ENCODE results near the gene TBC1D25.

Gene TBC1D25

GRCh38 chrX:48569958-48570357 lies 30.4 kb downstream of the TBC1D25 start:
- DNase-seq: peak; percentile 89

- DNase-seq: no peak
Measured at GRCh38 chrX:48573690-48574269, 34.3 kb downstream of the TBC1D25 start.

GRCh38 chrX:48574270-48575266 lies 35.1 kb downstream of the TBC1D25 start, which contains the start of gene RBM3:
TSS of gene RBM3 (plus strand) at chrX:48574484. CDS start at chrX:48575181, 697 bp downstream.
- peak; percentile 96 for DNase-seq

- no peak for DNase-seq
Measured at GRCh38 chrX:48575642-48576041, 36.1 kb downstream of the TBC1D25 start.

DNA sequence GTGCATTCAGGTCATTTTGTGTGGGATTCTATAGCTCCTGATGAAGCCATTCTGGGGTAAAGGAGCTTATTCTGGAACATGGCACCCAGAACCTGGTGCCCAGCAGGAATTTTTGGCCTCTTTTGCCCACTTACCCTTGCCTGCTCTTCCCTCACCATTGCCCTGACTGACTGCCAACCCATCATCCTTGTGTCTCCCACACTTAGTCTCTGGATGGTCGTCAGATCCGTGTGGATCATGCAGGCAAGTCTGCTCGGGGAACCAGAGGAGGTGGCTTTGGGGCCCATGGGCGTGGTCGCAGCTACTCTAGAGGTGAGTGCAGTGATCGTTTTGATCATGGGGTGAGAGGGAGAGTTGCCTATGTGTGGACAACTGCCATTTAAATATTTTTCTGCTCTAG lies 36.6 kb downstream of the TBC1D25 start:
- DNase-seq: no peak

- DNase-seq: no peak
Measured at GRCh38 chrX:48578661-48579128, 39.2 kb downstream of the TBC1D25 start.

- DNase-seq: no peak
Measured at GRCh38 chrX:48579259-48579658, 39.7 kb downstream of the TBC1D25 start.

DNA sequence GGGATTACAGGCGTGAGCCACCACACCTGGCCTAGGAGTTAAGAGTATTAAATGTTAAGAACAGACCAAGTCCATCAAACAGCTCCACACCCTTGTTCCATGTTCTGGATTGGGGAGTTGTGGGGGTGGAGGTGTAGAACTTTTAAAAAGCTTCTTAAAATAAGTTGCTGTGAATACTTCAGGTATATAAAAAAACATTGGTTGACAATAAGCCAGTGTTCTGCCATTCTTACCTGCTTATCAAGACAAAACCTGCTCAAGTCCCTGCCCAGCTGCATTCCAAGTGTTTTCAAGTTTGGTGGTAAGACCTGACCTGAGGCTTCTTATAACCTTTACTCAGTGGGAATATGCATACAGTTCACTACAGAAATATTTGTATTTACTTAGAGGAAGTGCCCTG lies 41.1 kb downstream of the TBC1D25 start:
- no peak for DNase-seq

DNA sequence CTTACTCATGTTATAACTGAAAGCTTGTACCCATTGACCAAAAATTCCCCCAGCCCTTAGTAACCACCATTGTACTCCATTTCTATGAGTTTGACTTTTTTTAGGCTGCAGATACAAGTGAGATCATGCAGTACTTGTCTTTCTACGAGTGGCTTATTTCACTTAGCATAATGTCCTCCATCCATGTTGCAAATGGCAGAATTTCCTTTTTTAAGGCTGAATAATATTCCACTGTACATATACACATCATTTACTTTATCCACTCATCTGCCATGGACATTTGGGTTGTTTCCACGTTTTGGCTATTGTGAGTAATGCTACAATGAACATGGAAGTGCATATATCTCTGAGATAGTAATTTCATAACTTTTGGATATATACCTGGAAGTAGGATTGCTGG lies 45.2 kb downstream of the TBC1D25 start:
- no peak for DNase-seq

DNA sequence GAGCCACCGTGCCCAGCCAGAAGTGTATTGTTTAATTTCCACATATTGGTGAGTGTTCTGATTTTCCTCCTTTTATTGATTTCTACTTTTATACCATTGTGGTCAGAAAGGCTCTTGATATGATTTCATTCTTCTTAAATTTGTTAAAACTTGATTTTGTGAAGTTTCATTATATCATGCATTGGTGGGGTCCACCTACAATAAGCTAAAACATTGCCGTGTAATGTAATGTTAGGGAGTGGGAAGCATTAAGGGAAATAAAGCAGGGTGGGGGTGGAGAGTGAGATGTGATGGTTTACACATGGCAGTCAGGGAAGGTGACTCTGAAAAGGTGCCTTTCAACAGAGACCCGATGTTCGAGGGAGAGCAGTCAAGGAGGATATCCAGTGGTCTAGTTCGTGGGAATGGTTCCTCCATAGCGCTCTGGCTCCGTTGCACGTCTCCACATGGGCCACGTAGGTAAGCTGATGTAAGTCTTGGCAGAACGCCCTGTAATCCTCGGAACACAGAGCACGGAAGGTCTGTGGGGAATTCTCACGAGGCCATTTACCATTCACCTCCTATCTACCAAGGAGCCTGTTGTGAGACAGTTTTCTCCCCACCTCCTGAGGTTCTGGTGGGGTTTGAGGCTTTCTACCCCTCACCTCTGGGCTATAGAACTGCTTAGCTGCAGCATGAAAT lies 50.1 kb downstream of the TBC1D25 start:
- no peak for DNase-seq

DNA sequence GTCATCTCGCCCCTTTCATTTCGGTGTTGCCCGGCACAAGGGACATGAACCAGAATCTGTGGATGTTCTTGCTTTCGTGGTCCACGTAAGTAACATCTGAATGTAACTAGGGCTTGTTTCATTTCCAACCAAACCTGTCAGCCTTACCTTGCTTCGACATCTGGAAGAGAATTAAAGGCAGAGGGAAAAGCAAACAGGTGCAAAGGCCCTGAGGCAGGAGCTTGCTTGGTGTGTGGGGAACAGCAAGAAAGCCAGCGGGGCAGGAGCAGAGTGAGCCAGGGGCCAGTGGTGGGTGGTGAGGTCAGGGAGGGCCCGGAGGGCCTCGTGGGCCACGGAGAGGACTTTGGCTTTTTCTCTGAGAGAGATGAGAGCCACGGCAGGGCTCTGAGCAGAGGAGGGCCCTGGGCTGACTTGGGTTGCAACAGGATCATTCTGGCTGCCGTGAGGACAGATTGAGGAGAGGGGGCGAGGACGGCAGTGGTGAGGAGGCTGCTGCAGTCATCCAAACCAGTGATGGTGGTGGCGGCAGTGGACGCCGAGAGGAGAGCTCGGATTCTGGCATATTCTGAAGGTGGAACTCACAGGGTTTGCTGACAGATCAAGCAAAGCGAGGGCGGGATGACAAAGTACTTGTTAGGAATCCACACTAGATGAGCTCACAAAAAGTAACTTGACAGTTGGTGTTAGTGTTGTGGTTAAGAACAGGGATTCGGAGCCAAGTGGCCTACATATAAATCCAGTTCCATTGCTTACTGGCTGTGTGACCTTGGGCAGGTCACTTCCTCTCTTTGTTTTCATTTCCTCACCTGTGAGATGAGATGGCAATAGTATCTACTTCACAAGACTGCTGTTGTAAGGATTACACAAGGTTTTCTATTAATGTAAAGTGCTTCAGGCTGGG lies 50.9 kb downstream of the TBC1D25 start:
- no peak for DNase-seq

GRCh38 chrX:48591255-48591791 lies 51.8 kb downstream of the TBC1D25 start:
- DNase-seq: no peak

DNA sequence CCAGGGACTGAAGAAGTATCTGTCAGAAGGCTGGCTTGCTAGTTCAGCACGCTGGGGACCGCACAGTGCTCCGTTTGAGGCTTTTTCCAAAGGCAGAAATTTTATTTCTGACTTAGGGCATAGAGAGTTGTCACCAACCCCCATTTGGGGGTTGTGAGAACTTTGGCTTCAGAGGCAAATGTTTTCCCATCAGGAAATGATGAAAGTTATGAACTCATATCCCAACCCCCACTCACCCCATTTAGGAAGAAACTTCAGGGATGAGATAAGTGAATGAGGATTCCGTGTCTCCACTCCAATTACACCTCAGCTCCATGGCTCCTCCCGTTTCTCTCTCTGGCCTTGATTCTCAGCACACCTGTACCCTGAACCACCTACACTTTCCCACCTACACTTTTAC lies 53.5 kb downstream of the TBC1D25 start:
- no peak for DNase-seq

DNA sequence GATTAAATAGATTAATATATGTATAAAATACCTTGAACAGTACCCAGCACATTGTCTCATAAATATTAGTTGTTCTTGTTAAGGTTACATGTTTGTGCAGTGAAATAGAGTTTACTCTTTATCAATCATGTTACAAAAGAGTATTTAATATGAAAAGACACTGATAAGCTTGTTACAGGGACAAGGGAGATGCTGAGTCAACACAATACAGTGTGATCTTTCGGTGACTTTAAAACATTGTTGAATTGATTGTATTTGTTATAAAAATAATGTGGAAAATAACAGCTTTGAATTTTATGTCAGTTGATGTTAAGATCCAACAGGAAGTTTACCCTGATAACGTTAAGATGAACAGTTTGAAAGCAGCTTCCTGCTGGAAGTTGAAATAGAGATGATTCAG lies 56.4 kb downstream of the TBC1D25 start:
- no peak for DNase-seq

- peak; percentile 94 for DNase-seq
Measured at GRCh38 chrX:48597353-48598264, 58.1 kb downstream of the TBC1D25 start, which contains the start of gene WDR13. TSS of gene WDR13 (plus strand) at chrX:48597492. CDS start at chrX:48597997, 505 bp downstream.

GRCh38 chrX:48598614-48599013 lies 59.1 kb downstream of the TBC1D25 start:
- no peak for DNase-seq

DNA sequence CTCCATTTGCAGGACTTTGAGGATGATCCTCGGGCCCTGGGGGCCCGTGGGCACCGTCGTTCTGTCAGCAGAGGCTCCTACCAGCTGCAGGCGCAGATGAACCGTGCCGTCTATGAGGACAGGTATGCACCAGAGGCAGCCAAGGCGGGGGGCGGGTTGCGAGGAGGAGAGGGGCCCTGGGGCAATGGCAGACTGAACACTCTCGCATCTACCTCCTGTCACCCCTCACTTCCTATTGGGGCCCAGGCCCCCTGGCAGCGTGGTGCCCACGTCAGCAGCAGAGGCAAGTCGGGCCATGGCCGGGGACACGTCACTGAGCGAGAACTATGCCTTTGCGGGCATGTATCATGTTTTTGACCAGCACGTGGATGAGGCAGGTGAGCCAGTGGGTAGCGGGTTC lies 59.8 kb downstream of the TBC1D25 start:
- no peak for DNase-seq

DNA sequence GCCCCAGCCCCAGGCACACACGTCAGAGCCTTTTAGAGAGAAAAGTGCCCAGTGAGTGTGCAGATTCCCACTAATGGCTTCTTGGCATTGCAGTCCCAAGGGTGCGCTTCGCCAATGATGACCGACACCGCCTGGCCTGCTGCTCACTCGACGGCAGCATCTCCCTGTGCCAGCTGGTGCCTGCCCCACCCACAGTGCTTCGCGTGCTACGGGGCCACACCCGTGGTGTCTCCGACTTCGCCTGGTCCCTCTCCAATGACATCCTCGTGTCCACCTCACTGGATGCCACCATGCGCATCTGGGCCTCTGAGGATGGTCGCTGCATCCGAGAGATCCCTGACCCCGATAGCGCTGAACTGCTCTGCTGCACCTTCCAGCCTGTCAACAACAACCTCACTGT lies 60.7 kb downstream of the TBC1D25 start:
- no peak for DNase-seq

GRCh38 chrX:48601741-48602394 lies 62.4 kb downstream of the TBC1D25 start:
- no peak for DNase-seq

- DNase-seq: no peak
Measured at GRCh38 chrX:48604701-48605100, 65.2 kb downstream of the TBC1D25 start.

Data from activated CD4-positive, alpha-beta T cell treated with anti-CD3 and anti-CD28 coated beads, Interleukin-10, Interleukin-2, amounts not matched to agents 100 ng/mL and 50 ng/mL, durations not matched to agents 16 hours and 8 hours (primary cell).